GM12865 (cell line): ENCODE results near the gene ZNF516.

ENCODE experiments used
- DNase-seq: peaks from one replicate; pipeline ENCODE4 v3.0.0; 2010; ENCODE audit warnings: low read depth
- H3K4me3 ChIP-seq: 2 replicates; pipeline ENCODE4 v1.5.1; 2011; ENCODE audit warnings: mild to moderate bottlenecking, low read depth, low read length, control low read depth
- TF ChIP-seq, protein P1 (sequence below): IDR thresholded peaks from 2 replicates; pipeline ENCODE4 v1.5.1; 2011; ENCODE audit warnings: low read length, control low read depth, low read depth, inconsistent platforms; ENCODE audit not compliant: insufficient read depth; ENCODE audit errors: missing control alignments

ZNF516 gene

DNA sequence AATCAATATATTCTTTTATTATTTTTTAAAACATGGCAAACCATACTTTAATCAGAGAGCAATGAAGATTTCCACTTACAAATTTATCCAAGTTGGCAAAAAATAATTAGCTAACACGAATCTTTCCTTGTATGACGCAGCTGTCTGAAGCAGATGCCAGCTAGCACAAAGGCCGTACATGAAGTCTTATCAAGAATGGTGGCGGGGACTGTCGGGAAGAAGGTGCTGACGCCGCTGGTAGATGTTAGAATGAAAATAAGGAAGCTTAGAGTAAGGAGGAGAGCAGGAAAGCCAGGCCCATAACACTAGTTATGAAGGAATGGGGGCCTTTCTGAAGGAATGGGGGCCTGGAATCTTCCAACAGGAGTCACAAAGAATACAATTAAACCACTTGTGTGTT, 96.7 kb downstream of the ZNF516 start:
- TF ChIP-seq, protein P1, sequence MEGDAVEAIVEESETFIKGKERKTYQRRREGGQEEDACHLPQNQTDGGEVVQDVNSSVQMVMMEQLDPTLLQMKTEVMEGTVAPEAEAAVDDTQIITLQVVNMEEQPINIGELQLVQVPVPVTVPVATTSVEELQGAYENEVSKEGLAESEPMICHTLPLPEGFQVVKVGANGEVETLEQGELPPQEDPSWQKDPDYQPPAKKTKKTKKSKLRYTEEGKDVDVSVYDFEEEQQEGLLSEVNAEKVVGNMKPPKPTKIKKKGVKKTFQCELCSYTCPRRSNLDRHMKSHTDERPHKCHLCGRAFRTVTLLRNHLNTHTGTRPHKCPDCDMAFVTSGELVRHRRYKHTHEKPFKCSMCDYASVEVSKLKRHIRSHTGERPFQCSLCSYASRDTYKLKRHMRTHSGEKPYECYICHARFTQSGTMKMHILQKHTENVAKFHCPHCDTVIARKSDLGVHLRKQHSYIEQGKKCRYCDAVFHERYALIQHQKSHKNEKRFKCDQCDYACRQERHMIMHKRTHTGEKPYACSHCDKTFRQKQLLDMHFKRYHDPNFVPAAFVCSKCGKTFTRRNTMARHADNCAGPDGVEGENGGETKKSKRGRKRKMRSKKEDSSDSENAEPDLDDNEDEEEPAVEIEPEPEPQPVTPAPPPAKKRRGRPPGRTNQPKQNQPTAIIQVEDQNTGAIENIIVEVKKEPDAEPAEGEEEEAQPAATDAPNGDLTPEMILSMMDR = no peak
- DNase-seq = no peak
- no peak overlapping the region for H3K4me3 ChIP-seq

DNA sequence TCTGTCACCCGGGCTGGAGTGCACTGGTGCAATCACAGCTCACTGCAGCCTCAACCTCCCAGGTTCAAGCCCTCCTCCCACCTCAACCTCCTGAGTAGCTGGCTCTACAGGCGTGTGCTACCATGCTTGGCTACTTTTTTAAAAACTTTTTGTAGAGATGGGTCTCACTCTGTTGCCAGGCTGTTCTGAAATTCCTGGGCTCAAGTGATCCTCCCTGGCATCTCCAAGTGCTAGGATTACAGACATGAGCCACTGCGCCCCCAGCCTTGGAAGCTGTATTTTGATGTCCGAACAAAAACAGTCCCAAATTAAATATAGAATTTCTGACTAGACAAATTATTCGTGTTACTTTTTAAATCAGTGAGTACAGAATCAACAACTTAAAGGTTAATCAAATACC, 97.4 kb downstream of the ZNF516 start:
- TF ChIP-seq, protein P1 = no peak
- no peak for DNase-seq
- H3K4me3 ChIP-seq = no peak overlapping the region

DNA sequence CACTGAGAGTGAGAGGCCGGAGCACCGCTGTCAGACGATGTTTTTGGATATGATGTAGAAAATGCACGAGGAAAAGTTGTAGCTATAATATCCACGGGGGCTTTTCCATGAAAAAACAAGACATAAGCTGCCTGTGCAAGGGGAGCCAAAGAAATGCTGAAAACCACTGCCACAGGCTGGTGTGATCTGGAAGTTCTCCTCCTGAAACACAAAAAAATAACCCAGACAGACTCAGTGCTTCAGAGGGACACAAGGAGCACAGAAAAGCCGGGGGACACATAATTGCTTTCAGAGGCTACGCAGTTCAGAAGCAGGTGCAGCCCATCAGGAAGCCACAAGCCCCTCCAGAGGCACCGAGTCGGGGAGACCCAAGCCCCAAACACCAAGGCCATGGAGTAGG, 98.2 kb downstream of the ZNF516 start:
- no peak for DNase-seq
- no peak overlapping the region for H3K4me3 ChIP-seq
- TF ChIP-seq, protein P1 = no peak

DNA sequence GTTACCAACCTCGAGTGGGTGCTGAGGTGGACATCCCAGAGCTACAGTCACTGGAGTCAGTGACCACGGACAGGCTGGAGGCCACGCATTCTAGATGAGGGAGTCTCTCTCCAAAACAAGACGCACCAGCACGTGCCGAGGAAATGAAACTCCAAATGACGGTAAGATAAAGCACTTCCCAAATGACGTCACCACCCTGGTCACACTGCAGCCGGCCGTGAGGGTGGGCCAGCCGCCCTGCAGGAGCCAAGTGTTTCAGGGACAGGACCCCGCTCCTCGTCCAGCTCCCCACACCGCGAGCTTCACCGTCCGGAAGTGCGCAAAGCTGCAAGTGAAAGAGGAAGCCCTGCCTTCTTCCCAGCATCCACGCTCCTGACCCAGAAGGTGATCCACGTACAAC, 99.4 kb downstream of the ZNF516 start:
- H3K4me3 ChIP-seq = no peak overlapping the region
- TF ChIP-seq, protein P1 = no peak
- DNase-seq = no peak

DNA sequence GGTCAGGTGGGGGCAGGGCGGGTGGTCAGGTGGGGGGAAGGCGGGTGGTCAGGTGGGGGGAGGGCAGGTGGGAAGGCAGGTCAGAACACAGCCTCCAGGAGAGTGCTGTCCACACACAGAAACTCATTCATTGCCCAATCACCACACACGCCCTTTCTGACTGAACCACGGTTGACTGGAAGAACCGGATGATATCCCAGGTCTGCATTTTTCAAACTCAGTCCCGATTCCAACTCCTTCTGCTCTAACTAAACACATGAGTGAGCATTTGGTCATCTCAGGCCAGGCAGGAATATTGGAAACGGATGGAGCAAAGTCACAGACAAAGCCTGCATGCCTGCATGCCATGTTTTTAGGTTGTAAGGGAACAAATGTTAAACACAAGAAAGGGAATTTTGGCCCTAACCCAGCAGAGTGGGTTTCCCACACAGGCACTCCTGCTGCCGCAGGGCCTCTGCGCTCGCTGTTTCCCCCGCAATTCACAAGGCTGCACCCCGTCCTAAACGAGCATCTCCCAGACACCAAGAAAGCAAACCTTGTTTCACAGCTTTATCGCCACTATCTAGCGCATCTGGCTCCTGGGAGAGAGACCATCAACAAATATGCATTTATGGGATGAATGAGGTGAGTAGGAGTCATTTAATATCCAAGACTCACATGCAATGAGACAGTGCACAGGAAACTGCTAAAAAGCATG, 100.1 kb downstream of the ZNF516 start:
- TF ChIP-seq, protein P1 = no peak
- no peak for DNase-seq
- no peak overlapping the region for H3K4me3 ChIP-seq

DNA sequence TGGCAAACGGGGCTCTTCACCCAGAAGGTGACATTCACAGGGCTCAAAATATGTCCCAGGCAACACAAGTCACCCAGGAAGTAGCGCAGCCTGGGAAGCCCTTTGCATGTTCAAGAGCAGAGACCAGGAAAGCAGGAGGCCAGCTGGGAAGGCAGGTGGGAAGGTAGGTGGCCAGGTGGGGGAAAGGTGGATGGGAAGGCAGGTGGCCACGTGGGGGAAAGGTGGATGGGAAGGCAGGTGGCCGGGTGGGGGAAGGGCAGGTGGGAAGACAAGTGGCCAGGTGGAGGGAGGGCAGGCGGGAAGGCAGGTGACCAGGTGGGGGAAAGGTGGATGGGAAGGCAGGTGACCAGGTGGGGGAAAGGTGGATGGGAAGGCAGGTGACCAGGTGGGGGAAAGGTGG, 102.7 kb downstream of the ZNF516 start:
- no peak for DNase-seq
- TF ChIP-seq, protein P1 = no peak
- H3K4me3 ChIP-seq = no peak overlapping the region

DNA sequence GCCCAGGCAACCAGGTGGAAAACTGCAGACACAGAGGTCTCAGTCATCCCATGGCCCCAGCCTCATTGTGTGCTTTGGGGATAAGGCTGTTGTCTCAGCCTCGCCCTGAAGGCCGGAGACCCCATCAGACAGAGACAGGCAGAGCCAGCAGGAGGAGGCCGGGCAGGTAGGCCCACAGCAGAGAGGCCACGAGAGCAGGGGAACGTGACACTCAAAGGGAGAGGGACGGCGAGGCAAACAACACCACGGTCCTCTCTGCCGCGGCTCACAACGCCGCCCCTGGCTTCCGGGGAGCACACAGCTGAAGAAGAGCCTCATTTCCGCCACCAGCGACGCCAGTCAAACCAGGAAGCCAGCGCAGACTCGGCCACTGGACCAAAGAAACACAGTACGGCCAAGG, 103.3 kb downstream of the ZNF516 start:
- DNase-seq = no peak
- TF ChIP-seq, protein P1 = no peak
- no peak overlapping the region for H3K4me3 ChIP-seq
